ENCODE measurements around the gene ZMIZ1.

DNA sequence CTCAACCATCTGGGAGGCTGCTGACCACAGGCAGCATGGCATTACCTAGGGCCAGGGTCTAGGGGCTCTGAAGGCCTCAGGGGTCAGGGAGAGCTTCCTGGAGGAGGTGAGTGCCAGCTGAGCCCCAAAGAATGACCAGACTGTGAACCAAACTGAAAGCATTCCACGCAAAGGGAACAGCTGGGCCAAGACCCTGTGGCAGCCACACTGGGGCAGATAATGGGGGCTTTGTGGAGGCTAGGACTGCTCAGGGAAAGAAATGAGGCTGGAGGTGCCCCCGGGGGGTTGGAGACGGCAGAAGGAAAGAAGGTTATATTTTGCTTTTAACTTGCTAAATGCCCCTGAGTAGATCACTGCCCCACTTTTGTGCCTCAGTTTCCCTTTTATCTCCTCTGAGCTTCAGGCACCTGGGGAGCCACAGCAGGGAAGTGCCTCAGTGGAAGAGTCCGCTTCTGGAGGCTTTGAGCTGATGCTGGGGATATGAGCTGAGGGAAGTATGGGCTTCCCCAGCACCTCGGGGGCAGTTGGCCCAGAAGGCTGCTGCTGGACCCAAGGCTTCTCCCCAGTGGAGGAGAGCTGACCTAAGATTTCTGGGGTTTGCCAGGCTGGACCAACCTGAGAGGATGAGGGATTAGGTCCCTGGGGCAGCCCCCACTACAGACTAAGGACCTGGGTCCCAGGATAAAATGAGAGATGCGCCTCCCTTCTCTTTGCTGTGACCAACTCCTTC lies 57.8 kb downstream of the ZMIZ1 start:
- TF ChIP-seq CTCF (conservative IDR thresholded peaks at IDR 0.05; ENCODE audit: low read depth, low read length) (no peak), EZH2 (IDR thresholded peaks at IDR 0.05; ENCODE audit: borderline replicate concordance, low read depth, low read length, poor library complexity, severe bottlenecking) (no peak)
